Transverse colon (tissue), 3 donors: Measurements from ENCODE around the gene YIPF7.

Source experiments
- EP300 ChIP-seq: sonication (generic); formaldehyde crosslinking; IDR thresholded peaks from one replicate; pipeline ENCODE4 v1.6.1; 2017; ENCODE audit warnings: antibody characterized with exemption, low read depth
- POLR2A ChIP-seq: fragments of 450-650 bp; IDR thresholded peaks from one replicate; pipeline ENCODE4 v1.6.1; 2016; ENCODE audit warnings: antibody characterized with exemption, mild to moderate bottlenecking, moderate library complexity
- TF ChIP-seq, protein P1 (sequence below), 5 experiments: fragments of 200-600 bp in 3 of 5; fragments of 450-650 bp in 2 of 5; sonication (generic) in 3 of 5; IDR thresholded peaks; 1 replicate in 2 of 5; 2 replicates in 3 of 5; pipeline ENCODE4 v1.5.1; 2016 to 2017; ENCODE audit warnings: antibody characterized with exemption in 5 of 5, inconsistent platforms in 3 of 5, mild to moderate bottlenecking in 2 of 5, moderate library complexity in 1 of 5

DNA sequence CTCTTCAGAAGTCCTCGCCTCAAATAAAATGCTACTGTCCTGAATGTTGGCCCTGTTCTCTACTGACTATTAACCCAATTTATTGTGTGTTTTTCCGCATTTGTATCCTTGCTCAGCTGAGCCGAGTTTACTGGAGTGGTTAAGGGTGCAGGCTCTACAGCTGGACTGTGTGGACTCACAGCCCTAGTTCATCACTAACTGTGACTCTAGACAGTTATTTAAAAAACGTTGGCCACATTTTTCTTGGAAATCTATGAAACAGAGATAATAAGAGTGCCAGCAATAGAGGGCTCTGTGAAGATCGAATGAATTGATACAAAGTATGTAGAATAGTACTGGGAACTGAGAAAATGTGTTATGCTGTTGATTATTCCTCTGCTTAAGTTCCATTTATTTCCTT, 23.9 kb upstream of the YIPF7 start:
- no peak for TF ChIP-seq POLR2A
- TF ChIP-seq, protein P1, sequence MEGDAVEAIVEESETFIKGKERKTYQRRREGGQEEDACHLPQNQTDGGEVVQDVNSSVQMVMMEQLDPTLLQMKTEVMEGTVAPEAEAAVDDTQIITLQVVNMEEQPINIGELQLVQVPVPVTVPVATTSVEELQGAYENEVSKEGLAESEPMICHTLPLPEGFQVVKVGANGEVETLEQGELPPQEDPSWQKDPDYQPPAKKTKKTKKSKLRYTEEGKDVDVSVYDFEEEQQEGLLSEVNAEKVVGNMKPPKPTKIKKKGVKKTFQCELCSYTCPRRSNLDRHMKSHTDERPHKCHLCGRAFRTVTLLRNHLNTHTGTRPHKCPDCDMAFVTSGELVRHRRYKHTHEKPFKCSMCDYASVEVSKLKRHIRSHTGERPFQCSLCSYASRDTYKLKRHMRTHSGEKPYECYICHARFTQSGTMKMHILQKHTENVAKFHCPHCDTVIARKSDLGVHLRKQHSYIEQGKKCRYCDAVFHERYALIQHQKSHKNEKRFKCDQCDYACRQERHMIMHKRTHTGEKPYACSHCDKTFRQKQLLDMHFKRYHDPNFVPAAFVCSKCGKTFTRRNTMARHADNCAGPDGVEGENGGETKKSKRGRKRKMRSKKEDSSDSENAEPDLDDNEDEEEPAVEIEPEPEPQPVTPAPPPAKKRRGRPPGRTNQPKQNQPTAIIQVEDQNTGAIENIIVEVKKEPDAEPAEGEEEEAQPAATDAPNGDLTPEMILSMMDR (IDR thresholded peaks at IDR 0.05) = no peak
- no peak for TF ChIP-seq EP300
